ENCODE measurements around the gene TDG.
"Not testable (repeated sequence)": the region's sequence is repeated elsewhere in the genome, so short reads cannot be mapped to it uniquely, and the experiment has no call there.

- TF ChIP-seq, protein P1, sequence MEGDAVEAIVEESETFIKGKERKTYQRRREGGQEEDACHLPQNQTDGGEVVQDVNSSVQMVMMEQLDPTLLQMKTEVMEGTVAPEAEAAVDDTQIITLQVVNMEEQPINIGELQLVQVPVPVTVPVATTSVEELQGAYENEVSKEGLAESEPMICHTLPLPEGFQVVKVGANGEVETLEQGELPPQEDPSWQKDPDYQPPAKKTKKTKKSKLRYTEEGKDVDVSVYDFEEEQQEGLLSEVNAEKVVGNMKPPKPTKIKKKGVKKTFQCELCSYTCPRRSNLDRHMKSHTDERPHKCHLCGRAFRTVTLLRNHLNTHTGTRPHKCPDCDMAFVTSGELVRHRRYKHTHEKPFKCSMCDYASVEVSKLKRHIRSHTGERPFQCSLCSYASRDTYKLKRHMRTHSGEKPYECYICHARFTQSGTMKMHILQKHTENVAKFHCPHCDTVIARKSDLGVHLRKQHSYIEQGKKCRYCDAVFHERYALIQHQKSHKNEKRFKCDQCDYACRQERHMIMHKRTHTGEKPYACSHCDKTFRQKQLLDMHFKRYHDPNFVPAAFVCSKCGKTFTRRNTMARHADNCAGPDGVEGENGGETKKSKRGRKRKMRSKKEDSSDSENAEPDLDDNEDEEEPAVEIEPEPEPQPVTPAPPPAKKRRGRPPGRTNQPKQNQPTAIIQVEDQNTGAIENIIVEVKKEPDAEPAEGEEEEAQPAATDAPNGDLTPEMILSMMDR (IDR thresholded peaks at IDR 0.05 in 4 of 5, conservative IDR thresholded peaks at IDR 0.05 in 1 of 5) = not testable (repeated sequence)
- not testable (repeated sequence) for TF ChIP-seq POLR2A (IDR thresholded peaks at IDR 0.05)
Observed at GRCh38 chr12:104021862-104022261, 56.2 kb downstream of the TDG start.

Data from gastrocnemius medialis (tissue), 4 donors.